Activated CD4-positive, alpha-beta memory T cell treated with anti-CD3 and anti-CD28 coated beads for 36 hours (primary cell): ENCODE results near the gene DNAJC1. TPM values are rescaled to one million over a fixed set of nuclear protein-coding genes. Genes with fewer than 3 reads are reported as not detected.
"Not testable (repeated sequence)": the region's sequence is repeated elsewhere in the genome, so short reads cannot be mapped to it uniquely, and the experiment has no call there.

ENCODE experiments used
- CTCF ChIA-PET: fragments of 350-600 bp; sonication (Branson Sonifier 250); formaldehyde crosslinking; loops from one replicate; lab custom pipeline; 2021; ENCODE audit warnings: antibody characterized with exemption, inconsistent platforms; lab: Charles Lee
- POLR2A ChIA-PET: fragments of 350-600 bp; sonication (Branson Sonifier 250); formaldehyde crosslinking; loops from one replicate; lab custom pipeline; 2021; ENCODE audit warnings: antibody characterized with exemption; lab: Charles Lee
- DNase-seq: peaks from one replicate; pipeline ENCODE4 v3.0.0-alpha.2; 2020
- H3K27ac Mint-ChIP-seq: one replicate; pipeline ENCODE4 v1.8.0; 2021; ENCODE audit warnings: mixed read lengths
- H3K27me3 Mint-ChIP-seq: one replicate; pipeline ENCODE4 v1.8.0; 2021; ENCODE audit warnings: mixed read lengths
- H3K36me3 Mint-ChIP-seq: one replicate; pipeline ENCODE4 v1.8.0; 2021; ENCODE audit warnings: mixed read lengths
- H3K4me1 Mint-ChIP-seq: one replicate; pipeline ENCODE4 v1.8.0; 2021; ENCODE audit warnings: low read depth, mixed read lengths
- H3K4me3 Mint-ChIP-seq: one replicate; pipeline ENCODE4 v1.8.0; 2021; ENCODE audit warnings: mild to moderate bottlenecking, mixed read lengths
- H3K9me3 Mint-ChIP-seq: one replicate; pipeline ENCODE4 v1.8.0; 2021; ENCODE audit warnings: mixed read lengths
- intact Hi-C: fragments of 100-400 bp; cut with micrococcal nuclease; formaldehyde crosslinking; loops from one replicate; pipeline ENCODE4 v1.15.1; 2023
- total RNA-seq, 2 experiments: library from RNA; stranded (reverse); gene quantifications; one replicate each; pipeline ENCODE4 v1.2.3, GENCODE V29; 2021

DNAJC1 gene
- total RNA-seq, 2 experiments from 2014 or later = 24.0 to 24.8 TPM

DNA sequence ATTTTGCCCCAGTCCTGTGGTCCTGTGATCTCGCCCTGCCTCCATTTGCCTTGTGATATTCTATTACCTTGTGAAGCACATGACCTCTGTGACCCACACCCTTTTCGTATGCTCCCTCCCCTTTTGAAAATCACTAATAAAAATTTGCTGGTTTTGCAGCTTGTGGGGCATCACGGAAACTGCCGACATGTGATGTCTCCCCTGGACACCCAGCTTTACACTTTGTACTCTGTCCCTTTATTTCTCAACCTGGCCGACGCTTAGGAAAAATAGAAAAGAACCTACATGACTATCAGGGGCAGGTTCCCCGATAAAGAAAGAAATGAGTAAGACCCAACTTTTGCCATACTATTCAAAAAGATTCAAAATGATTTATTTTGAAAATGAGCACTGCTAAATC lies 185.1 kb downstream of the DNAJC1 start:
- DNase-seq, H3K27ac Mint-ChIP-seq, H3K4me1 Mint-ChIP-seq, intact Hi-C loops, H3K4me3 Mint-ChIP-seq, CTCF ChIA-PET, H3K27me3 Mint-ChIP-seq: not testable (repeated sequence)
- POLR2A ChIA-PET = interaction anchor here (0.6 kb wide), 1 partner anchor 25 kb away, joined by 4 read pairs; no protein-coding TSS in a partner anchor
- H3K36me3 Mint-ChIP-seq = peaks cover 17% of the 10 kb centered on the region
- peaks cover 16% of the 10 kb centered on the region for H3K9me3 Mint-ChIP-seq

GRCh38 chr10:21814866-21815265 lies 188.7 kb downstream of the DNAJC1 start:
- no peak for DNase-seq
- H3K36me3 Mint-ChIP-seq = peaks cover 12% of the 10 kb centered on the region
- ChIA-PET CTCF (no interaction called here), POLR2A (no interaction called here)
- no peak overlapping the region for H3K27ac Mint-ChIP-seq
- peaks cover 16% of the 10 kb centered on the region for H3K9me3 Mint-ChIP-seq
- H3K4me3 Mint-ChIP-seq = no peak overlapping the region
- H3K4me1 Mint-ChIP-seq = no peaks in the 10 kb centered on the region
- intact Hi-C loops = no loop called here
- no peaks in the 10 kb centered on the region for H3K27me3 Mint-ChIP-seq

DNA sequence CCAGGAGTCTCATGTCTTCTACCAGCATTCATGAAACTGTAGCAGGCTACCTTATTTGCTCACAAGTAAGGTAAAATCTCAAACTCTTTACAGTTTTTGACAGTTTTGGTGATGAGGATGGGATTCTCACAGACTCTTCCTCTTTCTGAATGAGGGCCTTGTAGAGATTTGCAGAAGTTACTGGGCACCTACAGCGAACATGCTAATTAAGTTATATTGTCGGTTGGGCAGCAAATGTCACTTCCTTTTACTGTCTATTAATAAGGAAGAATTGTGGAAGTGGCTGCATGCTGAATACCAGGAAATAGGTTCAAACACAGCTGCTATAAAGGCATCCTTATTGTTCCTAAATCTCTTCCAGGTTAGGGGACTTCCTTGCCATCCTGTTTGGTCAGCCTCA lies 189.6 kb downstream of the DNAJC1 start:
- Mint-ChIP-seq H3K4me1 (no peaks in the 10 kb centered on the region), H3K27ac (no peak overlapping the region), H3K27me3 (no peaks in the 10 kb centered on the region), H3K9me3 (peaks cover 16% of the 10 kb centered on the region), H3K36me3 (peaks cover 12% of the 10 kb centered on the region), H3K4me3 (no peak overlapping the region)
- ChIA-PET POLR2A (no interaction called here), CTCF (no interaction called here)
- intact Hi-C loops = no loop called here
- DNase-seq = no peak

DNA sequence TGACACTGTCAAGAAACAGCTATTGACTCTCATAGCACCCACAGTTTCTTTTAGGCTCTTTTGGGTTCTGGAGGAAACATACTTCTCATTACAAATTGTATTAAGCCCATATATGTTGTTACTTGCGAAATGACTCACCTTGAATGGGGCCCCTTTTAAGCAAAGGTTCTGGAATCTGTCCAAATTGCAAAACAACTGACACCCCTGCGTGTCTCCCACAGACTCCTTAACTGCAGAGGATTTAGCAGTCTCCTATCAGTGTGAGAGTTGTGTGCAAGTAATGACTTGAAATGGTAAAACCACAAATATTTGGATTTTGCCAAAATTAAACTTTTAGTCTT lies 192.3 kb downstream of the DNAJC1 start:
- Mint-ChIP-seq H3K27me3 (no peaks in the 10 kb centered on the region), H3K4me3 (no peak overlapping the region), H3K27ac (no peak overlapping the region), H3K36me3 (peaks cover 7% of the 10 kb centered on the region), H3K4me1 (no peaks in the 10 kb centered on the region), H3K9me3 (peaks cover 8% of the 10 kb centered on the region)
- CTCF ChIA-PET = no interaction called here
- no peak for DNase-seq
- POLR2A ChIA-PET = no interaction called here
- intact Hi-C loops = no loop called here

- CTCF ChIA-PET = no interaction called here
- no peak for DNase-seq
- no peaks in the 10 kb centered on the region for H3K27me3 Mint-ChIP-seq
- H3K36me3 Mint-ChIP-seq = peaks cover 8% of the 10 kb centered on the region
- H3K9me3 Mint-ChIP-seq = peaks cover 8% of the 10 kb centered on the region
- intact Hi-C loops = no loop called here
- H3K4me1 Mint-ChIP-seq = no peaks in the 10 kb centered on the region
- H3K4me3 Mint-ChIP-seq = no peak overlapping the region
- no peak overlapping the region for H3K27ac Mint-ChIP-seq
- POLR2A ChIA-PET = no interaction called here
These were observed 192.8 kb downstream of the DNAJC1 start for GRCh38 chr10:21810582-21811244.

GRCh38 chr10:21808550-21808949 lies 195.0 kb downstream of the DNAJC1 start:
- DNase-seq = no peak
- ChIA-PET CTCF (no interaction called here), POLR2A (no interaction called here)
- Mint-ChIP-seq H3K4me1 (no peaks in the 10 kb centered on the region), H3K27me3 (no peaks in the 10 kb centered on the region), H3K9me3 (no peaks in the 10 kb centered on the region), H3K36me3 (peaks cover 3% of the 10 kb centered on the region), H3K27ac (no peak overlapping the region), H3K4me3 (no peak overlapping the region)
- intact Hi-C loops = no loop called here

GRCh38 chr10:21807180-21807579 lies 196.3 kb downstream of the DNAJC1 start:
- H3K27ac Mint-ChIP-seq = no peak overlapping the region

DNA sequence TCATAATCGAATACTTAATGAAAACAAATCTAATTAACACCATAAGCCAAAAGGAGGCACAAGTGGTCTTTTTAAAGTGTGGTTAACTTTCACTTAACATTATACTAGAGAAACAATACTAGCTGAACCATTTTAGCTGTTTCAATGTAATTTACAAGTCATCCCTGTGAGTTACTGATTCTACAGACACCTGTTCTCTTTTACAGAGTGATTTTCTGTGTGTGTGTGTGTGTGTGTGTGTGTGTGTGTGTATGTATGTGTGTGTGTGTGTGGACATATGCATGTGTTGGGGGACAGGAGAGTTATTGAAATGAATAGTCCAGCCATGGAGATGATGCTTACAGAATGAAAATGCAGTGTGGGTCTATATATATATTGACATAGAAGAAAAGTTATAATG lies 200.2 kb downstream of the DNAJC1 start:
- Mint-ChIP-seq H3K9me3 (no peaks in the 10 kb centered on the region), H3K27ac (no peak overlapping the region), H3K4me3 (no peak overlapping the region), H3K27me3 (no peaks in the 10 kb centered on the region), H3K4me1 (peaks cover 8% of the 10 kb centered on the region), H3K36me3 (peaks cover 10% of the 10 kb centered on the region)
- DNase-seq = no peak
- POLR2A ChIA-PET = no interaction called here
- CTCF ChIA-PET = no interaction called here
- intact Hi-C loops = no loop called here

More at GRCh38 chr10:21807180-21807579, 196.3 kb downstream of the DNAJC1 start:
- intact Hi-C loops = no loop called here
- H3K4me3 Mint-ChIP-seq = no peak overlapping the region
- peaks cover 3% of the 10 kb centered on the region for H3K36me3 Mint-ChIP-seq
- POLR2A ChIA-PET = no interaction called here
- DNase-seq = no peak
- H3K27me3 Mint-ChIP-seq = no peaks in the 10 kb centered on the region
- CTCF ChIA-PET = interaction anchor here (0.6 kb wide), 1 partner anchor 123 kb away, joined by 3 read pairs; no protein-coding TSS in a partner anchor
- no peaks in the 10 kb centered on the region for H3K4me1 Mint-ChIP-seq
- no peaks in the 10 kb centered on the region for H3K9me3 Mint-ChIP-seq

GRCh38 chr10:21801609-21802008 lies 201.9 kb downstream of the DNAJC1 start:
- intact Hi-C loops = no loop called here
- Mint-ChIP-seq H3K36me3 (peaks cover 16% of the 10 kb centered on the region), H3K4me1 (peaks cover 17% of the 10 kb centered on the region), H3K4me3 (no peak overlapping the region), H3K9me3 (no peaks in the 10 kb centered on the region), H3K27me3 (no peaks in the 10 kb centered on the region), H3K27ac (no peak overlapping the region)
- ChIA-PET POLR2A (no interaction called here), CTCF (no interaction called here)
- DNase-seq = no peak

DNA sequence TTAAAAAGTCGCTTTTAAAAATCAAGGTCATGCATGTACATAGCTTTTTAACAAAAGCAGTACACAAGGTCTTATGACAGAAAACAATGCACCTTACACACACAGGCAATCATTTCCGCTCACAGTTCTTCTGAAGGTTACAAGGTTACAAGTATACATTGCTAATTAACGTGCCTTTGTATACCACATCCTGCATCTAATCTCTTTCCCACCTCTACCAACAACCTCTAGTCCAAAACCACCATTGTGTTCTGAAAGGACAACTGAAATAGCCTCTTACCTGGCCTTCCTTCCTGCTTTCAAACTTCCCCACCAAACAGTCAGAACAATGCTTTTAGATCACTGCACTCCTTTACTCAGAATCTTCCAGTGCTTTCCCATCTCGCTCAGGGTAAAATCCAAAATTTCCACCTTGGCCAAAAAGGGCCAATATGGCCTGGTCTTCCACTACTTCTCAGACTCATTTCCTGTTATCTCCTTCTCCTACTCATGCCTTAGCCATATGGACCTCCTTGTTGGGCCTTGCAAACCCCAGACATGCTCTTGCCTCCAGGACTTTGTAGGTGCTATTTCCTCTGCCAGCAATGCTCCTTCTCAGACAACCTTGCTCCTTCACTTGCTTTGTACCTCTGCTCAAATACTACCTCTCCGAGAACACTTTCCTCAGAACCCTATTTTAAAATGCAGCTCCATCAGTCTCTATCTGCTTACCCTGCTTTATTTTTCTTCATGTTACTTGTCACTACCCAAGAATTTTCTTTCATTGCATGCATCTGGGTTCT lies 205.4 kb downstream of the DNAJC1 start:
- no peak overlapping the region for H3K4me3 Mint-ChIP-seq
- no peaks in the 10 kb centered on the region for H3K9me3 Mint-ChIP-seq
- ChIA-PET CTCF (no interaction called here), POLR2A (no interaction called here)
- peak overlapping the region; percentile 24 for H3K27ac Mint-ChIP-seq
- H3K27me3 Mint-ChIP-seq = no peaks in the 10 kb centered on the region
- H3K4me1 Mint-ChIP-seq = peaks cover 17% of the 10 kb centered on the region
- DNase-seq = no peak
- intact Hi-C loops = no loop called here
- H3K36me3 Mint-ChIP-seq = peaks cover 21% of the 10 kb centered on the region

DNA sequence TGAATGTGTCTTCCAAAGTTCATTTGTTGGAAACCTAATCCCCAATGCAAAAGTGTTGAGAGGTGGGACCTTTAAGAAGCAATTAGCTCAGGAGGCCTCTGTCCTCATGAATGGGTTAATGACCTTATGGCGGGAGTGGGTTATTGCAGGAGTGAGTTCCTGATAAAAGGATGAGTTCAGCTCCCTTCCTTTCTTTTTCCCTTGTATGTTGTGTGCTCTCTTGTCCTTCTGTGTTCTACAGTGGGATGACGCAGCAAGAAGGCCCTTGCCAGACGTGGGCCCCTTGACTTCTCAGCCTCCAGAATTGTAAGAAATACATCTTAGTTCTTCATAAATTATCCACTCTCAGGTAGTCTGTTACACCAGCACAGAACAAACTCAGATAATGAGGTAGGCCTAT lies 206.0 kb downstream of the DNAJC1 start:
- Mint-ChIP-seq H3K27me3 (no peaks in the 10 kb centered on the region), H3K4me3 (no peak overlapping the region), H3K27ac (no peak overlapping the region), H3K36me3 (peaks cover 25% of the 10 kb centered on the region), H3K4me1 (peaks cover 17% of the 10 kb centered on the region), H3K9me3 (no peaks in the 10 kb centered on the region)
- DNase-seq = no peak
- intact Hi-C loops = no loop called here
- ChIA-PET POLR2A (no interaction called here), CTCF (no interaction called here)

DNA sequence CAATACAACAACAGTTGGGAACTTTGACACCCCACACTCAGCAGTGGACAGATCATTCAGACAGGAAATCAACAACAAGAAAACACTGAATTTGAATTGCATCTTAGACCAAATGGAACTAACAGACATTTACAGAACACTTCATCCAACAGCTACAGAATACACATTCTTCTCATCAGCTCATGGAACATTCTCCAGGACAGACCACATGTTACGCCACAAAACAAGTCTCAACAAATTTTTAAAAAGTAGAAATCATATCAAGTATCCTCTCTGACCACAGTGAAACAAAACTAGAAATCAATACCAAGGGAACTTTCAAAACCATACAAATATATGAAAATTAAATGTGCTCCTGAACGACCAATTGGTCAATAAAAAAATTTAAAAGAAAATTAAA lies 212.3 kb downstream of the DNAJC1 start:
- Mint-ChIP-seq H3K4me1 (no peaks in the 10 kb centered on the region), H3K36me3 (peaks cover 34% of the 10 kb centered on the region), H3K4me3 (no peak overlapping the region), H3K9me3 (peaks cover 15% of the 10 kb centered on the region), H3K27ac (no peak overlapping the region), H3K27me3 (no peaks in the 10 kb centered on the region)
- POLR2A ChIA-PET = no interaction called here
- intact Hi-C loops = no loop called here
- no peak for DNase-seq
- CTCF ChIA-PET = no interaction called here

- CTCF ChIA-PET = interaction anchor here (0.6 kb wide), 1 partner anchor 1024 kb away, joined by 3 read pairs; no protein-coding TSS in a partner anchor
- no peak overlapping the region for H3K4me3 Mint-ChIP-seq
- POLR2A ChIA-PET = no interaction called here
- no peak for DNase-seq
- H3K4me1 Mint-ChIP-seq = no peaks in the 10 kb centered on the region
- peaks cover 12% of the 10 kb centered on the region for H3K36me3 Mint-ChIP-seq
- intact Hi-C loops = no loop called here
- H3K27me3 Mint-ChIP-seq = no peaks in the 10 kb centered on the region
- H3K9me3 Mint-ChIP-seq = peaks cover 6% of the 10 kb centered on the region
- no peak overlapping the region for H3K27ac Mint-ChIP-seq
These were observed 226.6 kb downstream of the DNAJC1 start for GRCh38 chr10:21776883-21777282.
